SK-N-MC (cell line): ENCODE results near the gene LRRC63.

Experiments
- EZH2 ChIP-seq: fragments of 200-600 bp; sonication (generic); IDR thresholded peaks from one replicate; pipeline ENCODE4 v1.6.1; 2017; ENCODE audit warnings: antibody characterized with exemption
- FOXP2 ChIP-seq: optimal IDR thresholded peaks from 2 replicates; pipeline ENCODE3; 2011; ENCODE audit warnings: mild to moderate bottlenecking, moderate library complexity; ENCODE audit not compliant: insufficient read depth; ENCODE audit errors: extremely low read length, control extremely low read depth
- POLR2AphosphoS5 ChIP-seq: IDR thresholded peaks from 2 replicates; pipeline ENCODE4 v1.6.1; 2012; ENCODE audit warnings: mild to moderate bottlenecking, low read depth, low read length, borderline replicate concordance

DNA sequence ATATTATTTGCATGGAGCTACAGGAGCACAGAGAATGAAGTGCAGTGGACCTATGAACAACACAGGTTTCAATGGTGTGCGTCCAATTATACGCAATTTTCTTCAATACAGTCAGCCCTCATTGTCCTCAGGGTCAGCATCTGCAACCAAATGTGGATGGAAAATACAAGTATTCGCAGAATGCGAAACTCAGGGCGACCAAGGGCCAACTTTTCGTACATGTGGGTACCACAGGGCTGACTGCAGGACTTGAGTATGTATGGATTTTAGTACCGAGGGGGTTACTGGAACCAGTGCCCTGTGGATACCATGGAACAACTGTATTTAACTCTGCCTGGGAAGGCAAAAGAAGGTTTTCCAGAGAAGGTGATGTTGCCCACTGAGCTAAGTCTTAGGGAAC is 40.0 kb upstream of the LRRC63 start:
- TF ChIP-seq POLR2AphosphoS5, result no peak
- no peak for TF ChIP-seq EZH2
- no peak for TF ChIP-seq FOXP2
